Calu3 (cell line): ENCODE results near the gene FBH1. TPM values are rescaled to one million over a fixed set of nuclear protein-coding genes. Genes with fewer than 3 reads are reported as not detected.
A peak's percentile ranks its signal among the peaks of the same experiment; 100 is the strongest.

Source experiments
- BruUV-seq: library from RNA; stranded (reverse); fragments of 400-500 nt; replicated peaks from 2 replicates; lab custom pipeline; 2021; lab: Mats Ljungman, UMichigan
- CTCF ChIA-PET: fragments of 300-600 bp; sonication (Branson Sonifier 250); formaldehyde crosslinking; loops from one replicate; lab custom pipeline; 2022; ENCODE audit warnings: antibody characterized with exemption; lab: Charles Lee
- DNase-seq: peaks from one replicate; pipeline ENCODE4 v3.0.0; 2022
- H3K27ac Mint-ChIP-seq: one replicate; pipeline ENCODE4 v1.8.0; 2022; ENCODE audit warnings: mixed read lengths; ENCODE audit not compliant: unreplicated experiment
- H3K27me3 Mint-ChIP-seq: one replicate; pipeline ENCODE4 v1.8.0; 2022; ENCODE audit warnings: mixed read lengths; ENCODE audit not compliant: unreplicated experiment
- H3K36me3 Mint-ChIP-seq: one replicate; pipeline ENCODE4 v1.8.0; 2022; ENCODE audit warnings: mild to moderate bottlenecking, moderate library complexity, mixed read lengths; ENCODE audit not compliant: insufficient read depth, unreplicated experiment
- H3K4me1 Mint-ChIP-seq: one replicate; pipeline ENCODE4 v1.8.0; 2022; ENCODE audit warnings: mild to moderate bottlenecking, low read depth, mixed read lengths; ENCODE audit not compliant: unreplicated experiment
- H3K4me3 Mint-ChIP-seq: one replicate; pipeline ENCODE4 v1.8.0; 2022; ENCODE audit warnings: mild to moderate bottlenecking, low read depth, moderate library complexity, mixed read lengths; ENCODE audit not compliant: unreplicated experiment
- H3K9me3 Mint-ChIP-seq: one replicate; pipeline ENCODE4 v1.8.0; 2022; ENCODE audit warnings: low read depth, mixed read lengths; ENCODE audit not compliant: unreplicated experiment
- intact Hi-C: fragments of 100-400 bp; cut with micrococcal nuclease; formaldehyde crosslinking; loops from one replicate; pipeline ENCODE4 v1.10.0; 2022; ENCODE audit not compliant: unreplicated experiment
- total RNA-seq: library from RNA; stranded (reverse); gene quantifications from 2 replicates; pipeline ENCODE4 v1.2.3, GENCODE V29; 2022
- TF ChIP-seq, protein P1 (sequence below): fragments of 200-600 bp; IDR thresholded peaks from one replicate; pipeline ENCODE4 v1.8.0; 2022; ENCODE audit warnings: antibody characterized with exemption; ENCODE audit not compliant: unreplicated experiment

FBH1 gene
- total RNA-seq, 1 experiment from 2014 or later = 79.4 TPM

DNA sequence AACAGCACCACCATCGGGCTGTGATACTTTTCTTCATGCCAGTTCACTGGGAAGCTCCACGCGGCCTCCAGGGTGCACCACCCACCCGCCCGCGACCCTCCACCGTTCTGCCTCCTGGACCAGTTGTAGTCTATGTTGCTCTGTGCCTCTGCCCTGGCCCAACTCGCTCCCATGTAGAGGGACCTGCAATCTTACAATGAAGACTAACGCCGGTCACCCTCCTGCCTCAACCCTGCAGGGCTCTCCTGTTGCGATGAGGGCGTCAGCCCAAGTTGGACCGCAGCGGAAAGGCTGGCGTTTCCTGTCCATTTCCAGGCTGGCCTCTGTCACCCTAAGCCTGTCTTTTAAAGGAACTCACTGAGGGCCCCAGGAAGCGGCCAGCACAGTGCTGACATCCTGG lies 52.4 kb downstream of the FBH1 start:
- intact Hi-C loops = no loop called here
- DNase-seq = no peak
- TF ChIP-seq, protein P1, sequence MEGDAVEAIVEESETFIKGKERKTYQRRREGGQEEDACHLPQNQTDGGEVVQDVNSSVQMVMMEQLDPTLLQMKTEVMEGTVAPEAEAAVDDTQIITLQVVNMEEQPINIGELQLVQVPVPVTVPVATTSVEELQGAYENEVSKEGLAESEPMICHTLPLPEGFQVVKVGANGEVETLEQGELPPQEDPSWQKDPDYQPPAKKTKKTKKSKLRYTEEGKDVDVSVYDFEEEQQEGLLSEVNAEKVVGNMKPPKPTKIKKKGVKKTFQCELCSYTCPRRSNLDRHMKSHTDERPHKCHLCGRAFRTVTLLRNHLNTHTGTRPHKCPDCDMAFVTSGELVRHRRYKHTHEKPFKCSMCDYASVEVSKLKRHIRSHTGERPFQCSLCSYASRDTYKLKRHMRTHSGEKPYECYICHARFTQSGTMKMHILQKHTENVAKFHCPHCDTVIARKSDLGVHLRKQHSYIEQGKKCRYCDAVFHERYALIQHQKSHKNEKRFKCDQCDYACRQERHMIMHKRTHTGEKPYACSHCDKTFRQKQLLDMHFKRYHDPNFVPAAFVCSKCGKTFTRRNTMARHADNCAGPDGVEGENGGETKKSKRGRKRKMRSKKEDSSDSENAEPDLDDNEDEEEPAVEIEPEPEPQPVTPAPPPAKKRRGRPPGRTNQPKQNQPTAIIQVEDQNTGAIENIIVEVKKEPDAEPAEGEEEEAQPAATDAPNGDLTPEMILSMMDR = no peak
- Mint-ChIP-seq H3K4me3 (no peak overlapping the region), H3K9me3 (no peaks in the 10 kb centered on the region), H3K36me3 (peaks cover 15% of the 10 kb centered on the region), H3K27ac (no peak overlapping the region), H3K4me1 (peaks cover 20% of the 10 kb centered on the region), H3K27me3 (no peaks in the 10 kb centered on the region)
- BruUV-seq = no TSS peak
- CTCF ChIA-PET = interaction anchor here (1.0 kb wide), 1 partner anchor 109 kb away, joined by 3 read pairs; no protein-coding TSS in a partner anchor

DNA sequence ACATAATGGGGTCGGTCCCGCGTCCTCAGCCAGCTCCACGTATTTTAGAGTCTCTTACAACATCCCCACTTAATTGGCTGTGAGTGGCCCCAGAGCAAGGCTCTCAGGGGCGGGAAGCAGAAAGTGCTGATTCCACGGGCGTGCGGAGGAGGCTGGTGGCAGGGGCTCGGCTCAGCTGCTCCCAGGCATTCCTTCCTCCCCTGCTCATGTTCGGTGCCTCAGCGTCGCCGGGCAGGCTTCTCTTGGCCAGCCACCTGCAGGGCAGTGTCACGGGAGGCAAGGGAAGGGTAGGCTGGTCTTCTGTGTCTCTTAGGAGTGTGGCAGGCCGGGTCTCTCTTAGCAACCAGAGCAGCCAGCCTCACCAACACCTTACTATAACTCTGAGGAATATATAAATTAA lies 53.5 kb downstream of the FBH1 start:
- peak overlapping the region; percentile 73 for H3K27ac Mint-ChIP-seq
- CTCF ChIA-PET = no interaction called here
- peaks cover 20% of the 10 kb centered on the region for H3K4me1 Mint-ChIP-seq
- H3K9me3 Mint-ChIP-seq = no peaks in the 10 kb centered on the region
- TF ChIP-seq, protein P1 = no peak
- BruUV-seq = no TSS peak
- peak overlapping the region; percentile 51 for H3K4me3 Mint-ChIP-seq
- peak; percentile 10 for DNase-seq
- H3K36me3 Mint-ChIP-seq = peaks cover 11% of the 10 kb centered on the region
- intact Hi-C loops = no loop called here
- H3K27me3 Mint-ChIP-seq = no peaks in the 10 kb centered on the region

DNA sequence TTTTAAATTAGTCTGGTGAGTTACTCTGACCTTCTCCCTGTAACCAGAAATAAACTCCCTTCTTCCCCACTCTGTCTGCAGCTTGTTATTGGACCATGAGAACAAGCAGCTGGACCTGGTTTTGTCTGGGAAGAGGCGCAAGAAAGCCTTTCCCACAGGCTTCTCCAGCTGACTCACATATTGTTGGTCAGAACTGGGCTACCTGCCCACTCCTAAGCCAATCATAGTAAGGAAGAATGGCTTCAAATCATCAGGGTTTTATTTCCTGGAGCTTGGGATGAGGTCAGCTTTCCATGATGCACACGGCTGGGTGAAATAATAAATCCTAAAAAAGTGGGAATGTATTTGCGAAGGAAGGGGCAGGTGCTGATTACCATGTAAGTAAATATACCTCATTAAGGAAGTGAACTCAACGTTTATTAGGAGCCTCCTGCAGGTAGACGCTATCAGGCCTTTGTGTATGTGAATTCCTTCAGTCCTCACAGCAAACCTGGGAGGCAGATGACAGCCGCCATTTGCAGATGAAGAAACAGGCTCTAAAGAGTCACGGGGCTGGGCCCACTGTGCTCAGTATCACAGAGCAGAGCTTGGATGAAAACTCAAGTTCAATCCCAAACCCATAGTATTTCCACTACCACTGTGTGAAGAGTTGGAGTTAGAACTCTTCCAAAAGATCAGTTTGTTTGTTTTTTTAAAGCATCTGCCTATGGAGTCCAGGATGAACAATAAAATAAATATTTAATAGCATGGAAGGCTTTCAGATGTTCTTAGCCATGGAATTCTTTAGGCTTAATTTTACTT lies 54.5 kb downstream of the FBH1 start:
- TSS peak; percentile 43 for BruUV-seq
- peak; percentile 69 for DNase-seq
- TF ChIP-seq, protein P1 = no peak
- intact Hi-C loops = no loop called here
- H3K4me3 Mint-ChIP-seq = no peak overlapping the region
- peak overlapping the region; percentile 73 for H3K27ac Mint-ChIP-seq
- peaks cover 19% of the 10 kb centered on the region for H3K36me3 Mint-ChIP-seq
- no peaks in the 10 kb centered on the region for H3K9me3 Mint-ChIP-seq
- peaks cover 28% of the 10 kb centered on the region for H3K4me1 Mint-ChIP-seq
- H3K27me3 Mint-ChIP-seq = no peaks in the 10 kb centered on the region
- CTCF ChIA-PET = interaction anchor here (0.7 to 1.2 kb wide), 3 partner anchors 27 to 106 kb away, joined by 3 to 4 read pairs (median 4); partner anchors contain the start of genes ANKRD16 and FBH1

DNA sequence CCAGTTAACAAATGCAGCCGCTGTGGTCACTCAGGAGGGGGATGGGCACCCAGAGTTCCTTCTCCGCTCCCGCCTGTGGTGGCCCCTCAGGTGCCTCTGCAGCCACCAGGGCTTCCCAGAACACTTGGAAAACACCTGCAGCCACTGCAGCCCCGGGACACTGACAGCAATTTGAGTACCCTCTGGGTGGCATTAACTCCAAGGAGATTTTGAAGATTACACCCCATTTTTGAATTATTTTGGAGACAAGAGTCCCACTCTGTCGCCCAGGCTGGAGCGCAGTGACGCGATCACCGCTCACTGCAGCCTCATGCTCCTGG lies 55.1 kb downstream of the FBH1 start:
- H3K27ac Mint-ChIP-seq = no peak overlapping the region
- CTCF ChIA-PET = interaction anchor here (1.2 kb wide), 1 partner anchor 55 kb away, joined by 4 read pairs; the partner anchor contains the start of genes ANKRD16 and FBH1
- peaks cover 23% of the 10 kb centered on the region for H3K36me3 Mint-ChIP-seq
- H3K9me3 Mint-ChIP-seq = no peaks in the 10 kb centered on the region
- TF ChIP-seq, protein P1 = no peak
- no peak overlapping the region for H3K4me3 Mint-ChIP-seq
- DNase-seq = no peak
- H3K27me3 Mint-ChIP-seq = no peaks in the 10 kb centered on the region
- intact Hi-C loops = no loop called here
- H3K4me1 Mint-ChIP-seq = peaks cover 33% of the 10 kb centered on the region
- BruUV-seq = no TSS peak
